GM21717 (cell line): Measurements from ENCODE around the gene SEZ6L.

Experiments used
- ATAC-seq: cut with Tn5 transposase; IDR thresholded peaks from one replicate; pipeline ENCODE4 v1.9.1; 2021; ENCODE audit warnings: mild to moderate bottlenecking, moderate library complexity; ENCODE audit not compliant: unreplicated experiment

The SEZ6L gene

DNA sequence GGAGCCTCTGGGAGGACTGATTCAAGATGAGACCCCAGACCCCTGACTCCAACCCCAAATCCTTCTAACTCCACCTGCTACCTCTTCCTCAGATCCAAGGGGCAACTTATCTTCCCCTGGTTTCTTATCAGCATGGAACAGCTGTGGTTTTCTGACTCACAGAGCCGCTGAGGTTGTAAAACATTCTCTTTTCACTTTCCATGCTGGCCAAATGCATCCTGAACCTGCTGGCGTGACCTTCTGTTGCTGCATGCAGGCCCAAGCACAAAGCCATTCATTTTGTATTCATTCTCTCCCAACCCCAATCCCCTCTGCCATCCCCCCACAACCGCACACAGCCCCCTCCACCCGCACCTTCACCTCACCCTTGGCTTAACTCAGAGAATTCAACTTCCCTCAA is 70.3 kb downstream of the SEZ6L start:
- ATAC-seq = no peak

DNA sequence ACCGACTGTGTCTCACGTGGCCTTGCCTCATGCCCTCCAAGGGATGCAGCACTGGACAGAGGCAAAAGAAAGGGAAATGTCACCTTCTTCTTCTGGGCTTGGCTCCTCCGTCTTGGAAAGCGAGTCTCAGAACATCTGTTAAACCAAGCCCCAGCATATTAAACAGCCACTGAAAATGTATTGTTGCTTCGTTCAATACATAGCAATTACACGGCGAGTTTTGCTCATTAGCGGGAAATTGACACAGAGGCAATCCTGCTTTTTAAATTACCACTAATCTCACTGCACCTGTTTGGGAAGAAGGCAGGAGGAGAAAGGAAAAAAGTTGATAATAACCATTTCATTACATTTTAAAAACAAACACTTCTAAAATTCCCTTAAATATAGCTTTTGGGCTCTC is 72.1 kb downstream of the SEZ6L start:
- no peak for ATAC-seq

DNA sequence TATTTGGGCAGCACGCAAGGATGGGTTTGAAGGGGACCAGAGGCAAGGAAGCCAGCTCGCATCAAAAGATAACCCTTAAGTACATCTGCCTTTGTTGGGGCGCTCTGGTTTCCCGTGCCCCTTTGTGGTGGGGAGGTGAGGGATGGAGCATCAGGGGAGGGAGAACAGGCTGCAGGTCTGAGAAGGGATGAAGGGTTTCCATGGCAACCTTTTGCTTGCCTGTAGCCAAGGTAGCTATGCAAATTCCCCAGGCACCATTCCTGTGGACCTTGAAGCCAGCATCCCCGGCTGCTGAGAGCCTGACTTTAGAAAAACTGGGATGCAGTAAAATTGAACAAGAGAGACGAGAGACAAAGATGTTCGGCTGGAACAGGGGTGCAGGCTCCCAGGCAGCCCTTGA is 75.7 kb downstream of the SEZ6L start:
- ATAC-seq = no peak

DNA sequence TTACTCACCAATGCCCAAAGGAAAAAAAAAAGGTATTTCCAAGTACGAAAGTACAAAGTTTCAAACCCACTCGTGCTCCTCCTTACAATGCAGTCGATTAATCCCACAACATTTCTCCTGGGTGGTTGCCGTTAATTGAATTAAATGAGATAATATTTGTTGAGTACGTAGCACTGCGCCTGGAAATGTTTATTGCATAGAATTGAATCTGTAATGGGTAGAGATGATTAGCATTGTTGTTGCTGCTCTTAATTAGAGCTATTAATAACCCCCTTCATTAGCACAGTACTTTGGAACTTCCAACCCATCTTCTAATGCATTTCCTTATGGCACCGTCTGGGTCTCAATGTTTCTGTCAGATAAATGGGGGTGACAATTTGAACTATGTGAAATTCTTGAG is 77.3 kb downstream of the SEZ6L start:
- ATAC-seq = no peak

DNA sequence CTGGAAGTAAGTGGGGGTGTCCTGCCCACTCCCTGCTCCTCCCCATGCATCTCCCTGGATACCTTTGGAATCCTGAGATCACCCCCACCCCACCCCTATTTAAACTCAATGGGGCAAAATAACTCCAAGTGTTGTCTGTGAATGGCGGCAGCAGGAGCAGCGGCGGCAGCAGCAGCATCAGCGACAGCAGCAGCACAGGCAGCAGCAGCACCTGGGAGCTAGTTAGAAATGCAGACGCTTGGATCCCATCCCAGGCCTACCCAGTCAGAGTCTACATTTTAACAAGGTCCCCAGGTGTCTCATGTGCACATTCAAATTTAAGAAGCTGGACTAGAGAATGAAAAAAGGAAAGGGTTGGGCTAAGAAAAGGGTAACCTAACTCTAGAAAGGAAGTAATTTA is 82.6 kb downstream of the SEZ6L start:
- no peak for ATAC-seq

DNA sequence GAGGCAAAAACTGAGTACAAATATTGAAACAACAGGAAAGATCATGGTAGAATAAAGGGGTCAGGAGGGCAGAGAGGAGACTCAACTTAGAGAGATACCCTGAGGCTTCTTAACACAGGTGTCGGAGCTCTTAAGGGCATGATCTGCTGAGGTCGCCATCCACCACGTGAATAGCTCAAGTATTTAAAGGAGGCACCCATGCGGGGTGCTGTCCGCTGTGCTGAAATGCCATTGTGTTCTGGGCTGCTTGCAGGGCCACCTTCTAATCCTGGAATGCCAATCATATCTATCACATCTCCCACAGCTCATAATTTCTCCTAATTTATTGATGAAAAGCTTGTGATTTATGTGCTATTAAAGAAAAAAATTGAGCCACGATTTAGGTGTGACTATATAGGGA is 90.2 kb downstream of the SEZ6L start:
- no peak for ATAC-seq

DNA sequence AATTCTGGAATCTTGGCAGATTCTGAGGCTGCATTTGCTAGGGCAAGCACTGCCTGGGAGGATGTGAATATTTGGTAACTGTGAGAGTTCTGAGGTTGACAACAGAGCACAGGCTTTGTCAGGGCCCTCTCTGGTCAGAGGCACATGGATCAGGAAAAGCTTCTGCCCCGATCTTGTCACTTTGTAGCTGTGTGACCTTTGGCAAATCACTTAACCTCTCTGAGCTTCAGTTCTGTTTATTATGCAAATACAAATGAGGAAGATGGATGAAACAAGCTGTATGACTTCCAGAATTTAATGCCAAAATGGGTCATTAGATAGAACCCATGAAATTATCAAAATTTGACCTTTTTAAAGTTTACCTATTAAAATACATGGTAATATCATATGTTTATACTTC is 94.9 kb downstream of the SEZ6L start:
- ATAC-seq = no peak

DNA sequence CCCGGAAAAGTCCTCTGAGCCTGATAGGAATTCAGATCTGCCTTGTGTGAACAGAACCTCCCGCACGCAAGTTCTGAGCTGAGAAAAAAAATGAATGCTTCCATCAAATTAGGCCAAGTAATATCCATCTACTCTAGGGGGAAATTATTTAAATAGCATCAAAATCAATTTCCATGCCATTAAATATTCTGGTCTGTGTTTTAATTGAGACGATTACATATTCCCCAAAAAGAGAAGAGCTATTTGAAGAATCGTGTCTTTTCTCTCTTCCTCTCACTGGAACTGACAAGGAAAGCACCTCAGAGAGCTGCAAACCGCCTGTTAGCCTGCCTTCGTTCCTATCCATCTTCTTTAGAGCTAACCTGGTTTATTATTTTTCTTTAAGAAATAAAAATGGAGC is 96.0 kb downstream of the SEZ6L start:
- no peak for ATAC-seq

DNA sequence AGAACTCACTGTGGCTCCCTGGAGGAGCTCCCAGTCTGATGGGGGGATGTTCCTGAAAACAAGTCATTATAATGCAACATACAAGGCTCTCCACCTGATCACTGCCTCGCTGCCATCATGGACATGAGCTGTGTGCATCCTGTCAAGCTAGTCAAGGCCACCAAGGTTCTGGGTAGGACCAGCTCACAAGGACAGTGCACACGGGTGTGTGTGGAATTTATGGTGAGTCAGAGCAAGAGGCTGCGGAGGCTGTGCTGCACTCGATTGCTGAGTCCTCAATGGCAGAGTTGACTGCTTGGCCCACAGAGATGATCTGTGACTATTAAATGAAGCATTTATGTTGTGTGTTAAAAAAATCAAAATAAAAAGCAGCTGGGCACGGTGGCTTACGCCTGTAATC is 96.6 kb downstream of the SEZ6L start:
- ATAC-seq = no peak

DNA sequence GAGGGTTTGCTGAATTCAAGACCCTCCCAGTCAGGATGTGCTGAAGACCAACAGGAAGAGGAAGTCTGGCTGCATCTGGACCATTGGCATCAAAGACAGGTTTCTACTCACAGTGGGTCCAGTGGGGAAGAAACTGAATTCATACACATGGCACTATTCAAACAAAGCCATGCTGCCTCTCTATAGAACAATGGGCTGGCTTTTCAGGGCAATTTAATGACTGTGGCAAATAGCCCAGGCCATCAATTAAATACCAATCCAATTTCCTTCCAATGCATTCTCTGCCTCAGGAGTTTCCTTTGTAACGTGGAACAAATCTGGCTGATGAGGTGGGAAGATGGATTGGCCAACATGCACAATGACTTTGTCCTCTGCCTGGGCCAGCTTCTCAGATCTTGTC is 98.6 kb downstream of the SEZ6L start:
- ATAC-seq = no peak

DNA sequence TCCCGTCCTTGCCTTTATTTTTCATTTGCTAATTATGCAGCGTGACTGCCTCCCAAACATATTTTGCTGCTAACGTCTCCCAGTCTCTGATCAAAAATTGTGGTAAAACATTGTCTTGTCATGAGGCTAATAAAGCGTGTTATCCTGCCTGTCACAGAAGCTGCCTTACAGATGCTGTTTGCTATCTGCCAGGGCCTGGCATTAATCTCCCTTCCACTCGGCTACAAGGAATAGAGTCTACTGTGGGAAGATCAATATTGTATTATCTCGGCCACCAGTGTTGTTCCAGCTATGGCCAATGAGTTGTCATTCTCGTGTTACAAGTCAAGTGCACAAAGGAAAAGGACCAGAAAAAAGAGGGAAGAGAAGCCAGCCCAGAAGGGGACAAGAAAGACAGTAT is 100.3 kb downstream of the SEZ6L start:
- ATAC-seq = no peak

DNA sequence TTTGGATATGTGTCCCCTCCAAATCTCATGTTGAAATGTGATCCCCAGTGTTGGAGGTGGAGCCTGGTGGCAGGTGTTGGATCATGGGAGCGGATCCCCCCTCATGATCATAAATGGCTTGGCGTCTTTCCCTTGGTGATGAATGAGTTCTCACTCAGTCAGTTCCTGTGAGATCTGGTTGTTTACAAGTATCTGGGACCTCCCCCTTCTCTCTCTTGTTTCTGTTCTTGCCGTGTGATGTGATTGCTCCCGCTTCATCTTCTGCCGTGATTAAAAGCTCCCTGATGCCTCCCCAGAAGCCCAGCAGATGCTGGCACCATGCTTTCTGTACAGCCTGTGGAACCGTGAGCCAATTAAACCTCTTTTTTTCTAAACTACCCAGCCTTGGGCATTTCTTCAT is 102.2 kb downstream of the SEZ6L start:
- ATAC-seq = no peak

DNA sequence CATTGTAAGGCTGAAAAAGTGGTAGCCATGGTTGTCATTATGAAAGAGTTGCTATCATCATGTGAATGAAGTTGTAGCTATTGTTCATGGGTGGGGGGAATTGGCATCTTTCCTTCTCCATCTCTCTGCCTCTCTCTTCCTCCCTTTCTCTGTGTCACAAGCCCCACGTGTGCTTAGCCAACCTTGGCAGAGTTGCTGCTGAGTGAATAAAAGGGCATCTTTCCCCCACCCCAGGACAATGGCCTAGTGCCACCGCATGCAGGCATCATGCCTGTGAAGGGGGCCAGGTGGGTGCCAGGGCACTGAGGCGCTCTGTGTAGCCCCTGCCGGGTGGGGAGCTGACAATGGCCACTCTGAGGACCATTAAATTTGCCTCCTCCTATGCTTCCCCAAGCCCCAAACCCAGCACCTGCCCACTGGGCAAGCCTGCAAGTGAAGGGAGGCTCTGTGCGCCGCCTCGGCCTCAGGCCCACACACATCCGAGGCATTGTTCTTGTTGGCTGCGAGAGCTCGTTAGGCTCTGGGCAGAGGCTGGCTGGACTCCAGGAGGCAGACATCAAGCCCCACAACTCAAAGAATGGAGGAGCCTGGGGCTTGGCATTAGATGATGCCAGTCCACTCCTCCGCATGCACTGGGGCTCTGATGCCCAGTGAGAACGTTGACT is 103.9 kb downstream of the SEZ6L start:
- no peak for ATAC-seq

DNA sequence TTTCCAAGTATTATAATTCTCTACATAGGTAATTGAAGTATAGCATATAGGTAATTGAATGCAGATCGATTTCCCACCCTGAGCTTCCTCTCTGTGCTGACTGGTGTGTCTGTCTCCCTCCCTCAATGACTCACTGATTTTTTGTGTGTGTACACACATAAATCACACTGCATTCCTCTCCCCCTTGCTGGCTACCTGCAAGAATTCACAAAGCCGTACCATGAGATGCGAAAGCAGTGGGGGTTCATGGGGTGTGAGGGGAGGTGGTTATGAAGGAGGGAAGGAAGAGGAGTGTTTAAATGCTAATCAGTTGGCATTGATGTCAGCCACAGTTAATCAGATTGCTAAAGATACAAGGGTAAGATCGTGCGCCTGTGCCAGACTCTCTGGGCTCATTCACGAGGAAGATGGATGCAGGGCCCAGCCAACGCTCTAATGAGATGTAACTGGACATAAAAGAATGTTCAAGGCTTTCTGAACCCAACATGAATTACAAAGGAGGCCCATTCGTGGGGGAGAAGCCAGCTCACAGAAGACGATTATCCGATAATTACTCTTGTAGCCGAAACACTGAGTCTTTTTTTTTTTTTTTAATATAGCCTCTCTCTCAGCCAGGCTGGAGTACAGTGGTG is 107.4 kb downstream of the SEZ6L start:
- ATAC-seq = no peak

DNA sequence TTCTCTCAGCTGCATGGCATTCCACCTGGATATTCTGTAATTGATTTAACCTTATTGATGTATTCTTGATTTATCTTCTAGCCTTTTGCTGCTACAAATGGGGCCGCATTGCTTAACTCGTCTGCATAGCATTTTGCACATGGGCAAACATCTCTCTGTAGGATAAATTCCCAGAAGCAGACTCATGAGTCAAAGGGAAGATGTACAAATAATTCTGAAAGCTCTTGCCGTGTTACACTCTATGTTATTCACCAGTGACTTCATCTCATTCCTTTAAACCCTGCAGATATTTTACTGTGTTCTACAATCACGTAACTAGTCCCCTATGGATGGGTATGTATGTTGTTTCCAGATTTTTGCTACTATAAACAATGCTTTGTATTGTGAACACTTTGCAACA is 112.7 kb downstream of the SEZ6L start:
- no peak for ATAC-seq

DNA sequence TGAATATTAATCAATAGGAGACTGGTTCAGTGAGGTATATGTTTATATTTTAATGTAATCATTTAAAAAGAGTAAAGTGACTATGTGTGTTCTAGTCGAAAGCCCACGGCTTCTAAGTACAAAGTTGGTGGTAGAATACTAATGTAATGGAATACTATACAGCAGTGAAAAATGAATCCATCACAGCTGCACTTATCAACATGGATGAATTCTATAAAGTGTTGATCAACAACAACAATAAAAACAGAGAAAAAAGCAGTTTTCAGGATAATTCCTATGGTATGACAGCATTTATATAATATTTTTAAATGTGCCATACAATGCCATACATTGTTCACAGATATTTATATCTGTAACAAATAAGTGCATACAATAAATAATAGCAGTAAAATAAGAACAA is 114.1 kb downstream of the SEZ6L start:
- no peak for ATAC-seq

DNA sequence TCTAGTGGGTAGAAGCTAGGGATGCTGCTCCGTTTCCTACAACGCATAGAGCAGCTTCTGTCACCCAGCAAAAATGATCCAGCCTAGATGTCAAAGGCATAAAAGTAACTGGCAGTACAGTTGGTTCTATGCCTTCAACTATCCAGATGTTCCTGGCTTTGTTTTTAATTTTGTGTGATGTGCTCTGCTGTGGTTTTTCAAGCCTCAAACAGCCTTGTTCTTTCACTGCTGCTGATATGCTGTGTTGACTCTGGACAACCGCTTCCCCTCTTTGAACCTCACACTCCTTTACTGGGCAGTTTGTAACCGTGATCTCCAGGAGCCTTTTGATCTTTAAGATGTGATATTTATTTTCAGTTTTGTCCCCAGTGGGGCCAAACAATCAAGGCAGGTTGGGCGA is 116.4 kb downstream of the SEZ6L start:
- ATAC-seq = no peak

DNA sequence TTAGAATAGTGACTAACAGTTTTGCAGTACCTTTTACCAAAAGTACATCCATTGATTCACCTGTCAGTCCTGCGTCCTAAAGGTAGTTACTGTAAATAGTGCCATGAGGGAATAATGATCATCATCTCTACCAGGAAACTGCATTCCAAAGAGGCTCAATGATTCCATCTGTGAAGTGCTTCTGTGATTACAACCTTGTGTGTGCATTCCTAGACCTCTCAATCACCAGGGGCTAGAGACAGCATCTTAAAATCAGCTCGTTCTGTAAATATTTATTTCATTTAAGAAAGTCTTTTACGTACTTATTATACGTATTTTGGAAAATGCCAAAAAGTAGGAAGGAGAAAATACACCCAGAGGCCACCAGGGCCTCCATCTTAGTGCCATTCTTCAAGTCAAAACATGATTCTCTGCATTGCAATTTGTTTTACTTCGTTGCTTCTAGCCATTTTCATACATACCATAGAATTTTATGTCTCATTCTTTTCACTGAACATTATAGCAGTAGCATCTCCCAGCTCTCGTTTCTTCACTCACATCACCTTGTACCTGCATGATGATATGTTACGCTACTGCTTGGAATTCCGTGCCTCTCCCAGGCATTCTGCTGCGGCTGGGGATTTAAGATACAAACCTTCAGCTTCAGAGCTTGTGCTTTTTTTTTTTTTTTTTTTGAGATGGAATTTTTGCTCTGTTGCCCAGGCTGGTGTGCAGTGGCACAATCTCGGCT is 117.0 kb downstream of the SEZ6L start:
- ATAC-seq = no peak

DNA sequence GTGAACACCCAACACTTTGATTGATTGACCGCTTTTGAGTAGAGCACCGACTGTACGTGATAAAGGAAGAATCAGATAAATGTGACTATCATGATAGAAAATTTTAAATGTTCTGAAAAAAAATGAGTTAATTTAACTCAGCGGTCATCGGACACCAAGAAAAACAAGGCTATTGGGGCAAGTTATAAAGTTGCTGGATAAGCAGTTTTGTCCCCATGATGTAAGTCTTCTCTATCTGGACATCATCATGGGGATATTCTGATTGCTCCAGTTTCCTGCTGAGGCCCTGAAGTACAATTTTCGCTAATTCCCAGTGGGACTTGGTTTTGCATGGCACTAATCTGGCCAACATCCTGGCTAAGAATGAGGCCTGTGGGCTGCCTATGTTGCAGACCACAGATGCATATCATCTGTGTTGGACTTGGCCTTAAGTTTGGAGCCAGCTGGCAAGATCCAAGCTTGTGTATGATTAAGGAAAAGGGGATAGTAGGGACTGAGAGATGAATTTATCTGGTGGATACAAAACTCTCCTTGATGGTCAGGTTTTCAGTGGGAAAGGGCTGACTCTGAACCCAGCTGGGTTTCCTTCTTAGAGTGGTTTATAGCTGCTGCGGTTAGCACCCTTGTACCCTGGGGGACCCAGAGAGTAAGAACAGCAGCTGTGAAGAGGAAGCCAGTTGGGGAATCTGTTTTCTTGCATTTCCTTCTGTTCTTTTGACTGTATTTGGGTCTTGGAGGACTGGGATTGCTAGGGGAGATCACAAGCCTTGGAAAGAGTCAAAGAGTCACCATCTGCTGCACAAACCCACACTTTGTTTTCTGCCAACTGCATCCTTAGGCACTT is 118.3 kb downstream of the SEZ6L start:
- no peak for ATAC-seq

DNA sequence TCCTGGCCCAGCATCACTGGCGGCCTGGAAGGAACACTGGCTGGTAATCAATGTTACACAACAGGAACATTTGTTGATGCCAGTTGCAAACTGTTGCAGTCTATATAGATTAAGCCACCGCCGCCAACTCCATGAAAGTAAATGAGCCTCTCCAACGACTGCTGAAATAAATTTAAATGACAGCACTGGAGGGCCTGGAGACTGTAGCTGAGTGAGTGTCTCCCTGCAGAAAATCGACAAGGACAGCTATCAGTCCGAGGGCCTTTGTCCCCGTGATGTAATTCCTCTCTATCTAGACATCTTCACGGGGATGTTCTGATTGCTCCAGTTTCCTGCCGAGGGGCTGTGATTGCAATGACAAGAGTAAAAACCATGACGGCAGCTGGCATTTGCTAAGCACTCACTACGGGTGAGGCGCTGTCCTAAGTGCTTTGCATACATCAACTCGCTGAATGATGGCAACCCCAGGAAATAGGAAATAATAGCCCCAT is 120.4 kb downstream of the SEZ6L start:
- no peak for ATAC-seq

DNA sequence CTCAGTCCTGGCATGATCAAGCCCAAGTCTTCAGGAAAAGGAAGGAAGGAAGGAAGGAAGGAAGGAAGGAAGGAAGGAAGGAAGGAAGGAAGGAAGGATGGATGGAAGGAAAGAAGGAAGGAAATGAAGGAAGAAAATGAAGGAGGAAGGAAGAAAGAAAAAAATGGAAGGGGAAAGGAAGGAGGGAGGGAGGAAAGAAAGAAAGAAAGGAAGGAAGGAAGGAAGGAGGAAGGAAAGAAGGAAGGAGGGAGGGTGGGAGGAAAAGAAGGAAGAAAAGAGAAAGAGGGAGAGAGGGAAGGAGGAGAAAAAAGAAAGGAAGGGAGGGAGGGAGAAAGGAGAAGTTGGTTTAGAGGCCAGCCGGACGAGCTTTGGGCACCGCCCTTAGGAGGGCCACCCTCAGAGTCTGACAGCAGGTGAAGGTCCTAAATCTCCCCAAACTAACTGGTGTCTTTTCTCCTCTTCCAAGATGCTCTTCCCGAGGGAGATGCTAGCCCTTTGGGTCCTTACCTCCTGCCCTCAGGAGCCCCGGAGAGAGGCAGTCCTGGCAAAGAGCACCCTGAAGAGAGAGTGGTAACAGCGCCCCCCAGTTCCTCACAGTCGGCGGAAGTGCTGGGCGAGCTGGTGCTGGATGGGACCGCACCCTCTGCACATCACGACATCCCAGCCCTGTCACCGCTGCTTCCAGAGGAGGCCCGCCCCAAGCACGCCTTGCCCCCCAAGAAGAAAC is 122.8 kb downstream of the SEZ6L start:
- no peak for ATAC-seq
